HG02798 (cell line): ENCODE results near the gene VSIG10.
"Not testable (repeated sequence)": the region's sequence is repeated elsewhere in the genome, so short reads cannot be mapped to it uniquely, and the experiment has no call there.

Source experiments
- ATAC-seq: cut with Tn5 transposase; IDR thresholded peaks from one replicate; pipeline ENCODE4 v1.9.1; 2021; ENCODE audit warnings: mild to moderate bottlenecking; ENCODE audit not compliant: unreplicated experiment, poor library complexity

Gene VSIG10, protein sequence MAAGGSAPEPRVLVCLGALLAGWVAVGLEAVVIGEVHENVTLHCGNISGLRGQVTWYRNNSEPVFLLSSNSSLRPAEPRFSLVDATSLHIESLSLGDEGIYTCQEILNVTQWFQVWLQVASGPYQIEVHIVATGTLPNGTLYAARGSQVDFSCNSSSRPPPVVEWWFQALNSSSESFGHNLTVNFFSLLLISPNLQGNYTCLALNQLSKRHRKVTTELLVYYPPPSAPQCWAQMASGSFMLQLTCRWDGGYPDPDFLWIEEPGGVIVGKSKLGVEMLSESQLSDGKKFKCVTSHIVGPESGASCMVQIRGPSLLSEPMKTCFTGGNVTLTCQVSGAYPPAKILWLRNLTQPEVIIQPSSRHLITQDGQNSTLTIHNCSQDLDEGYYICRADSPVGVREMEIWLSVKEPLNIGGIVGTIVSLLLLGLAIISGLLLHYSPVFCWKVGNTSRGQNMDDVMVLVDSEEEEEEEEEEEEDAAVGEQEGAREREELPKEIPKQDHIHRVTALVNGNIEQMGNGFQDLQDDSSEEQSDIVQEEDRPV

DNA sequence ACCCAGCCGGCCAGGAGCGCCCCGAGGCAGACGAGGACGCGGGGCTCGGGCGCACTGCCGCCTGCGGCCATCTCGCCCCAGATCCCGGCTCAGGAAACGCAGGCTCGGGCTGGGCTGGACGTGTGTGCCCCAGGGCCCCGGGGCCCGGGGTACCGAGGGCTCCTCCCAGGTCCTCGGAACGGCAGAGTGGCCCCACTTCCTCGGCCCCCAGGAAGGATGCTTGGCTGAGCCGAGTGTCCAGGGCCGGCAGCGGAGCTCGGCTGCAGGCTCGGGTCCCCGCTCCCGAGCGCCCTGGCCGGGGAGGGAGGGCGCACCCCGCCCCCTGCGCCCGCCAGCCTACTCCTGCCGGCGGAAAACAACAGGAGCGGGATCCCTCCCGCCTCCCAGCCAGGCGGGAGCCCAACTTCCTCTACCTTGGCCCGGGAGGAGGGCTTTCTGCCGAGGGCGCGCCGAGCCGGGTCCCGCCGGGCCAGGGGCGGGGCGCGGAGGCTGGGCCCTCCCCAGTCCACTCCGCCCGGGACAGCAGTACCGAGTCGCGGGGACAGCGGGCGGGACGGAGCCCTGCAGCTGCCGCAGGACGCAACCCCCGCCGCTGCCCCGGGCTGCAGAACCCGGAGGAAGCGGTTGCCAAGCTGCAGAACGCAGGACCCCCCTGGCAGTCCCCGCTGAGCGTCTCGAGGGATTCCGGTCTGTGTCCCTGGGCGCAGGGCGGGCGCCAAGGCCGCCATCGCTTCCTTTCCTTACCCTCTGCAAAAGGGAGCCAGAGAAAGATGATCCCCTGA, at the start of gene VSIG10:
Gene VSIG10, minus strand, starts transcription at position 411 of the 782 bp plus-strand sequence. Its CDS starts 340 bp downstream, at position 71.
- ATAC-seq, result peak; percentile 46

DNA sequence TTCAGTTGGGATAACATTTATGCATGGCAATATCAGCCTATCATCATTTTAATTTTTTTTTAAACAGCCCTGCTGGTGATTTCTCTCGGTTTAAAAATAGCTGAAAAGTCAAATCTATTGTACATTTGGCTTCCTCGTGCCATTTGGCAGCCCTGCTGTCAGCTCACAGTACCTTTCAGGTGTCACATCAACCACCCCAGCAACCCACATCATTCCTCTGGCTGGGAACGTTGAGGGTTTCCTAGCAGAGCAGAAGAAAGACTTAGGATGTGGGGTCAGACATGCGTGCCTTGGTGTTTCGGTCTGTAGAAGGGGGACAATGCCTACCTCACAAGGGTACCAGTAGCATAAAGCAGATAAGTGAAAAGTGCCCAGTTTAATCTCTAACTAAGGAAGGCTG, 47.9 kb upstream of the VSIG10 start:
- ATAC-seq, result no peak

DNA sequence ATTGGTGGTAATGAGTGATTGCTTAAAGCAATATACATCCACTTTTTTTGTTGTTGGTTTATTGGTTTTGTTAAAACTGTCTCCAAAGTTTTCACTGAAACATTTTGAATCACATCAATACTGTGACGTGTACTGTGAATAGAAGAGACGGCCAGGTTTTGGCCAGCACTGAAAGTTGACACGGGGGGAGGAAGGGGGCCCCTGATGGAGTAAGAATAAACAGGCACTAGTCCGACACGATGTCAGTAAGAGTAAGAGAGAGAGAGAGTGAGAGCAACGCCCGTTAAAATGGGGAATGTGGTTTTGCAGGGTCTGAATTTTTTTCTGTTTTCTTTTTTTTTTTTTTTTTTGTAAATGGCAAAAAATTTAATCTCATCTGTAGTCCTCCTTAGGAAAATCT, 46.8 kb upstream of the VSIG10 start:
- no peak for ATAC-seq

DNA sequence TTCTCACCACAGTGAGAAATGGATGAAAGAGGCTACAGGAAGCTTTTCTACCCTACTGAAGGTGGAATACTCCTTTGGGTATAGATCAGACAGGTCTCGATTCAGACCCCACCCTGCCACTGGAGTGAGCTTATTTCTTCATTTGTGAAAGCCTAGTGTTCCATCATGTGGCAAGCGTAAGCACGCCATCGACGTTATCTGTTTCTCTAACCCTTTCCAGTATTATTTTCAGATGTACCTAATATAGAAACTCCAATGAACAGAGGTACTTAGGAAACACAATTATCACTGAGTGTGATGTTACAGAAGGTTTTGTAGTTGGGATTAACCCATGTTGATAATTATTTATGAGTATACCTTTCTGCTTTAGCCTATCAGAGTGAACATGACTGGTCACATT, 44.5 kb upstream of the VSIG10 start:
- ATAC-seq, result no peak

DNA sequence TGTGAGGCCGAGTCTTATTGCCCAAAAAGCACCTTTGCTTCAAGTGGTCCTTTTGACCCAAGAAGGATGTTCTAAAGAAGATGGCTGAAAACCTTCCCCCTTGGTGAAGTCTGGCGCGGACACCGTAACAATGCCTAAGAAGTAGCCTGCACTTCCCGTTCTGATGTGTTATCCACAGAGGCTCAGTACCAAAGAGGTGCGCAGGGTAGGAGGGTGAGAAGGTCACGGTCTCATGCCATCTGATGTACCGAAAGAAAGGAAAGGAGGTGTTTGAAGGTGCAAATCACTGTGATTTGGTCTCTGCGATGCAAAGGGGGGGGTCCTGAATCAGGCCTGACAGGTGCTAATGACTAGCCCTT, 42.0 kb upstream of the VSIG10 start:
- ATAC-seq, result no peak

DNA sequence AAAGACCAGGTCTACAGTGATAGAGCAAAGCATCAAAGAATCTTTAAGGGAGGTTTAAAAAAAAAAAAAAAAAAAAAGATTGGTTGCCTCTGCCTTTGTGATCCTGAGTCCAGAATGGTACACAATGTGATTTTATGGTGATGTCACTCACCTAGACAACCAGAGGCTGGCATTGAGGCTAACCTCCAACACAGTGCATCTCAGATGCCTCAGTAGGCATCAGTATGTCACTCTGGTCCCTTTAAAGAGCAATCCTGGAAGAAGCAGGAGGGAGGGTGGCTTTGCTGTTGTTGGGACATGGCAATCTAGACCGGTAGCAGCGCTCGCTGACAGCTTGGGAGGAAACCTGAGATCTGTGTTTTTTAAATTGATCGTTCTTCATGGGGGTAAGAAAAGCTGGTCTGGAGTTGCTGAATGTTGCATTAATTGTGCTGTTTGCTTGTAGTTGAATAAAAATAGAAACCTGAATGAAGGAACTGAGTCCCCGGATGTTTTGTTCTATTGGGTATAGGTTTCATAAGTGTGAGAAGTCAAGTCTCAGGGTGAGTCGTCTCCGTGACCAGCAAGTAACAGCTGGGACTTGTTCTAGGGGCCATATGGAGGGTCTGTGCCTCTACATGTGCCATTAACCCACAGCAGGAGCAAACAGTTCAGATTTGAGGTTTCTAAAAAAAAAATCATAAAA, 41.4 kb upstream of the VSIG10 start:
- ATAC-seq, result peak; percentile 67

DNA sequence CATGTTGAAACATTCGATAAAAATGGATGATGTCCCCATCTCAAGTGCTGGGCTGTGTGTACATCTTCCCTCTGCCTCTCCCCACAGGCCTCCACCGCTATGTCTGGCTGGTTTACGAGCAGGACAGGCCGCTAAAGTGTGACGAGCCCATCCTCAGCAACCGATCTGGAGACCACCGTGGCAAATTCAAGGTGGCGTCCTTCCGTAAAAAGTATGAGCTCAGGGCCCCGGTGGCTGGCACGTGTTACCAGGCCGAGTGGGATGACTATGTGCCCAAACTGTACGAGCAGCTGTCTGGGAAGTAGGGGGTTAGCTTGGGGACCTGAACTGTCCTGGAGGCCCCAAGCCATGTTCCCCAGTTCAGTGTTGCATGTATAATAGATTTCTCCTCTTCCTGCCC, 40.7 kb upstream of the VSIG10 start:
- no peak for ATAC-seq

DNA sequence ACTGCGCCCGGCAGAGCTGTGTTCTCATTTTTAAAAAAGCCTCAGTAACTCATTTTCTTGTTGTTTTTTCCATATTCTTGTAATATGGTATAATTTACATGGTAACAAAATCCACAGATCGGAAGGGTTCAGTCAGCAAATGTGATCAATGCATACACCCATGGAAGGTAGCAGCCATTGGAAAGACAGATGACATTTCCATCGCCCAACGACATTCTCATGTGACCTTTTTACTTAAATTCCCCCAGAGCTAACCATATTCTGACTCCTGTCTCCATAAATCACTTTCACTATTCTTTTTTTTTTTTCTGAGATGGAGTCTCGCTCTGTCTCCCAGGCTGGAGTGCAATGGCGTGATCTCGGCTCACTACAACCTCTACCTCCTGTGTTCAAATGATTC, 37.0 kb upstream of the VSIG10 start:
- no peak for ATAC-seq

DNA sequence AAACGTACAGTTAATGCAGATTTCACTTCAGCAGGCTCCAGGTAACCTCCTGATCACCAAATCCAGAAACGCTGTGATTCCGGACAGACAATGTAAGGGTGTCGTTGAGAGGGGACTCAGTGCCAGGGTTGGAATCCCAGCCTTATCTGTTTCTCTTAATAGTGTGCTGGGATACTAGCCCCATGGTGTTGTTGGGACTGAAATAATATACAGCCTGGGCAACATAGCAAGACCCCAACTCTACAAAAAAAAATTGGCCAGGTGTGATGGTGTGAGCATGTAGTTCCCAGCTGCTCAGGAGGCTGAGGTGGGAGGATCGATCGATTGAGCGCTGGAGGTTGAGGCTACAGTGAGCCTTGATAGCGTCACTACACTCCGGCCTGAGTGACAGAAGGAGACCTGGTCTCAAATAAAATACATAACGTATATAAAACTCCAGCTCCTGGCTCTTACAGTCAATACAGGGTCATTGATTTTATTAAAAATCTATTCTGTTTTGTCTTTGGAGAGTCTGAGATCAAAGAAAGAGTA, 33.4 kb upstream of the VSIG10 start:
- no peak for ATAC-seq

DNA sequence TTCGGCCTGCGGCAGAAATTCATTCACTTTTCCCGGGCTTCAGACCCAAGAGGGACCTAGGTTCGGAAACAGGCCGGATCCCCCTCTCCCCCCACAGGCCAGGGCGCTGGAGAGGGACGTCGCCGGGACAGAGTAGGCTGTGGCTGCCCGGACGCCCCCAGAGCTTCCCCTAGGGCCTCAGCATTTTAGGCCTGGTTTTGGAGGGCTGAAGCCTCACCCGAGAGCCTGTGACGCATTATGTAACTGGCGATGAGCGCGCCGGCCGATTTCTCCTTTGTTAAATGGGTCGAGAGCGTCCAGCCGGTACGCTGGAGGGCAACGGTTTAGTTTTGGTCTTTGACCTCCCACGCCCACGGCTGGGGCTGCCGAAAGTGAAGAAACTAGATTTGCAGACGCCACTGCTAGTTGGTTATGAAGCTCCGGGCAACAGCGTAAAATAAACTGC, 32.8 kb upstream of the VSIG10 start:
- peak; percentile 35 for ATAC-seq

DNA sequence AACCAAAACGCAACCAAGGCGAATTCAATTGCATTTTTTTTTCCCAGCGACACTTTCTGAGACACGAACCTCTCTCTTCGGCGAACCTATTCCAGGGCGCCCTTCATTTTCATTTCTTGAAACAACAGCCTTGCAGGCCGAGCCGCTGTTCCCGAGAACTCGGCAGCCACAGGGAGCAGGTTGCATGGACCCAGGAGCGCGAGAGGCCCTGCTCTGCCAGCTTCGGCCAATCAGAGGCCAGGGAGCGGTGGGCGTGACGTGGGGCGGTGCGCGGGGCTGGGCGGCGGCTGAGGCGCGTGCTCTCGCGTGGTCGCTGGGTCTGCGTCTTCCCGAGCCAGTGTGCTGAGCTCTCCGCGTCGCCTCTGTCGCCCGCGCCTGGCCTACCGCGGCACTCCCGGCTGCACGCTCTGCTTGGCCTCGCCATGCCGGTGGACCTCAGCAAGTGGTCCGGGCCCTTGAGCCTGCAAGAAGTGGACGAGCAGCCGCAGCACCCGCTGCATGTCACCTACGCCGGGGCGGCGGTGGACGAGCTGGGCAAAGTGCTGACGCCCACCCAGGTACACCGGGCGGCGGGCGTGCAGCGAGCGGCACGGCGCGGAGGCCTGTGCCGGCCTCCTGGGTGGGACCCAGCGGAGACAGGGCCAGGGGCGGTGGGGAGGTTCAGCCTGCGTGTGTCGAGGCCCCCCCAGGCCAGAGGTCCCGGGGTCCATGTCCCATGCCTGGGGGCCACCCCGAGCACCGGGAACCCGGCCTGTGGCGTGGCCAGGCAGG, 32.2 kb upstream of the VSIG10 start, which contains the start of gene PEBP1:
Gene PEBP1, plus strand, starts transcription at position 337 of the 771 bp plus-strand sequence. Its CDS starts 86 bp downstream, at position 423.
- ATAC-seq, result peak; percentile 98

DNA sequence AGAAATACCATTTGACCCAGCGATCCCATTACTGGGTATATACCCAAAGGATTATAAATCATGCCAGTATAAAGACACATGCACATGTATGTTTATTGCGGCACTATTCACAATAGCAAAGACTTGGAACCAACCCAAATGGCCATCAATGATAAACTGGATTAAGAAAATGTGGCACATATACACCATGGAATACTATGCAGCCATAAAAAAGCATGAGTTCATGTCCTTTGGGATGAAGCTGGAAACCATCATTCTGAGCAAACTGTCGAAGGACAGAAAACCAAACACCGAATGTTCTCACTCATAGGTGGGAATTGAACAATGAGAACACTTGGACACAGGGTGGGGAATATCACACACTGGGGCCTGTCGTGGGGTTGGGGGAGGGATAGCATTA, 25.6 kb upstream of the VSIG10 start:
- ATAC-seq, result not testable (repeated sequence)

DNA sequence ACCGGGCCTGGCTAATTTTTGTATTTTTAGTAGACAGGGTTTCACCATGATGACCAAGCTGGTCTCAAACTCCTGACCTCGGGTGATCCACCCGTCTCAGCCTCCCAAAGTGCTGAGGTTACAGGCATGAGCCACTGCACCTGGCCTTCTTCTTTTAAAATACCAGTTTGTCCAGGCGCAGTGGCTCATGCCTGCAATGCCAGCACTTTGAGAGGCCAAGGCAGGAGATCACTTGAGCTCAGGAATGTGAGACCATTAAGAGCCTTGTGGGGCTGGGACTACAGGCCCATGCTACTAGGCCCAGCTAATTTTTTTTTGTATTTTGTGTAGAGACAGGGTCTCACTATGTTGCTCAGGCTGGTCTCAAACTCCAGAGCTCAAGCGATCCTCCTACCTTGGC, 24.1 kb upstream of the VSIG10 start:
- no peak for ATAC-seq

DNA sequence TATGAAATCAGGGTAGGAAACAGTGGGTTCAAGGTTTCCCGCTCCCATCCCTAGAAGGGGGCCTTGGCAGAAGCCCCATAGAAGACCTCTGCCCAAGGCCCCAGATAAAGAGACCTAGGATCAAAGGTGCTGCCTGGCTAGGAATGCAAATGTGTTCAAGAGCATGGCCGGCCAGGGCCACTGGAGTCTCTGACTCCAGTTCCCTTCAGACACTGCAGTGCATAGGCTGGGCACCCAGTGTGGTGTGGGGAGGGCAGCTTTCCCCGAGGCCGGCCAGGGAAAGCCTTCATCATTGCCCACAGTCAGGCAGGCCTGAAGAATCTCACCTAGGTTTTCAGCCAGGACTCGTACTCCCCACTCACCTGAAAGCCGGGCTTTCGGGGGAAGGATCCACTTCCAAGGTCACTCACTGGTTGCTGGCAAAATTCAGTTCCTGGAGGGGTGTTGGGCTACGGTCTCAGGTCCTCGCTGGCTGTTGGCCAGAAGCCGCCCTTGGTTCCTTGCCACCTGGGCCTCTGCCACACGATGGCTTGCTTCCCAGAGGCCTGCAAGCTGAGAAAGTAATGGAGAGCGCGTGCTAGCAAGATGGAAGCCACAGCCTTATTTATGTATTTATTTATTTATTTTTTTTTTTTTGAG, 22.4 kb upstream of the VSIG10 start:
- no peak for ATAC-seq

DNA sequence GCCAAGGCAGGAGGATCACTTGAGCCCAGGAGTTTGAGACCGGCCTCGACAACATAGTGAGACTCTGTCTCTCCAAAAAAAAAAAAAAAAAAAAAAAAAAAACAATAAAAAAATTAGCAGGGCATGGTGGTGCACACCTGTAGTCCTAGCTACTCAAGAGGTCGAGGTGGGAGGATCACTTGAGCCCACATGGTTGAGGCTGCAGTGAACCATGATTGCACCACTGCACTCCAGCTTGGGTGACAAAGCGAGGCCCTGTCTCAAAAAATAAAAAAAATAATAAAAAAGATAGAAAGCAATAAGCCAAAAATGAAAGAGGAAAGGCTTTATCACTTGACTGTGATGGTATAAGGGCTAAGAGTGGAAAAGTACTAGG, 21.9 kb upstream of the VSIG10 start:
- no peak for ATAC-seq

DNA sequence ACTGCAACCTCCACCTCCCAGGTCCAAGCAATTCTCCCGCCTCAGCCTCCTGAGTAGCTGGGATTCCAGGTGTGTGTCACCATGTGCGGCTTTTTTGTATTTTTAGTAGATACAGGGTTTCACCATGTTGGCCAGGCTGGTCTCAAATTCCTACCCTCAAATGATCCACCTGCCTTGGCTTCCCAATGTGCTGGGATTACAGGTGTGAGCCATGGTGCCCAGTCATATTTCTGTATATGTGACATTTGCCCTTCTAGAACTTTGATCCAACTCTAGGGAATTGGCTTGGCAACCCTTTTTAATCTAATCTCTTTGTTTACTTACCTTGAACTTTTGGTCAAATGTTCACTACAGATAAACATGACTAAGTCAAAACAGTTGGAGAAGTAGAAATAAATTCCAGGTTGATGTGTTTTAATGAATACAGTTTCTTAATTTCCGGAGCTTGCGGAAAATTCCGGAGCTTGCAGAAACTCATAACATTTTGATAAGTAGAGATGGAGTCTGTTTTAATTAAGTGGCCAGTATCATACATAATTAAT, 20.6 kb upstream of the VSIG10 start:
- ATAC-seq, result no peak

DNA sequence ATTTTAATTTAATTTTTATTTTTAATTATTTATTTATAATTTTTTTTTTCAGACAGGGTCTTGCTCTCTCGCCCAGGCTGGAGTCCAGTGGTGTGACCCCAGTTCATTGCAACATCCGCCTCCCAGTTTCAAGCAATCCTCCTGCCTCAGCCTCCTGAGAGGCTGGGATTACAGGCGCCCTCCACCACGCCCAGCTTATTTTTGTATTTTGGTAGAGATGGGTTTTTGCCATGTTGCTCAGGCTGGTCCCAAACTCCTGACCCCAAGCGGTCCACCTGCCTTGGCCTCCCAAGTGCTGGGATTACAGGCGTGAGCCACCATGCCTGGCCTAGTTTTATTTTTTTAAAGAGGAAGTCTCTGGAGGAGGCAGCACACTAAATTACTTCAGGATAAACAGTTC, 18.5 kb upstream of the VSIG10 start:
- ATAC-seq, result no peak

DNA sequence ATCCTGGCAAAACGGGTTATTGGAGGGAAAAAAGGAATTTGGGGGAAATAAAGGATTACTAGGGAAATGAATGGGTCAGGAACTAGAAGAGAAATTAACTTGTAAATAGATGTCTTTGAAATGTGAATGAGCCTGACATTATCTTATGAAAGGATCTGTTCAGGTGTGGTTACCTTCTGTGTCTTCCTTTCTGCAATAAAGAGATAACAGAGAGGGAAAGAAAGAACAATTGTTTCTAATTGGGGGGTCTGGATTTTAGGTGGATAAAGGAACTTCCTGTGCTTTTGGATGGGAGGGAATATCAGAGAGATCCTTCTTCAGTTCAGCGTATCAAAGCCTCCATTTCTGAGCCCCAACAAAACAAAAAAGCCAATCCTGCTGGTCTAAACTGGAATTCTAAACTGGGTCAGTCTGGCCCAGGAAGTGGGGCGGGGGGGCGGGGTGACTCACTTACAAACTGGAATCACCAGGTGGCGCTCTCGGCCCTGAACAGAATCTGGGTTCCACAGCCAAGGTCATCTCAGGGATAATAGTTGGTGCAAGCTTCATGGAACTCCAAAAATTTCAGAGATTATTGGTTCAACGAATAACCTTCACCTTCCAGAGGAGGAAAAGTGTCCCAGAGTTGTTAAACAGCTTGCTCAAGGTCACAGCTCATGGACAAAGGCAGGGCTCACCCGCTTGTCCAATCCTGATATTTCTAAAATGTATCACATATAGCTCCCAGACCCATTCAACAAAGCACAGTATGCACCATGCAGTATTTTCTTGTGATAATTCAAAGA, 17.0 kb upstream of the VSIG10 start:
- ATAC-seq, result peak; percentile 66
